HG03354 (cell line): ENCODE measurements around the gene SEMA6A.

Experiments
- ATAC-seq: cut with Tn5 transposase; IDR thresholded peaks from one replicate; pipeline ENCODE4 v1.9.1; 2021; ENCODE audit warnings: mild to moderate bottlenecking; ENCODE audit not compliant: unreplicated experiment, poor library complexity, severe bottlenecking

Gene SEMA6A

DNA sequence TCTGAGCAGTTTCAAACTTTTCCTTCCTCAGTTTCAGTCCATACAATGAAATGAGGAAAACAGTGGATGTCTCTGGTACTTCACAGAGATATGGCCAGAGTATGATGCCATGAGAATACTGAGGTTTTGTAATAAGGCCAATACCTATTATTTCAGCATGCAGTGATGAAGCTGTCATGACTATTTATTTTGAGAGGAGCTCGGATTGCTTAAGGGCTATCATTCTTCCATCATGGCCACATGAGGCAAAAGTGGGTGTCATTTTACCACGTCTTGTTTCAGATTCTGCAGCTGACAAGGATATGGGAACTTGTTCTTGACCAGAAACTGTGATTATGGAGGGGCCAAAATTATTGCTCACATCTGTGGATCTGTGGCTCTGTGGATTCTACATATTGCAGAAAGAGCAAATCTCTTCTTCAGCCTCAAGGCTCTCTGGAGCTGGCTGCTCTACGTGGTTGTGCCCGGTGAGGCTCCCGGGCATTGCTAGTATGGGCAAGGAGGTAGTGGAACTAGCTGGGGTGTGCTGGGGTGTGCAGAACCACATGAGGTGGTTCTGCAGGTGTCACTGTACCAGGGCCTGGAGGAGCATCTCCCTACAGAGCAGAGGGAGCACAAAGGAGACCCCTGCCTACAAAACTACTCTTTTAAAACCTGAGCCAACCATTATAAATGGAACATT is 180.3 kb downstream of the SEMA6A start:
- ATAC-seq = no peak
